ENCODE data around the gene RPS10.
A peak's percentile ranks its signal among the peaks of the same experiment; 100 is the strongest.
"Not testable (repeated sequence)": the region's sequence is repeated elsewhere in the genome, so short reads cannot be mapped to it uniquely, and the experiment has no call there.

Gene RPS10

GRCh38 chr6:34373511-34373910 lies 52.4 kb downstream of the RPS10 start:
- Histone ChIP-seq H3K4me1 (ENCODE audit: control insufficient read depth in 1 of 2, insufficient read depth in 1 of 2, low read depth in 1 of 2, low read length in 1 of 2) (peaks cover 41 to 49% of the 10 kb centered on the region in 2 experiments), H3K27ac (peak overlapping the region; percentile 83), H3K27me3 (no peaks in the 10 kb centered on the region), H3K4me3 (ENCODE audit: low read depth in 1 of 2, low read length in 1 of 2) (peak overlapping the region in 1 of 2 experiments; percentile 22), H3K36me3 (no peaks in the 10 kb centered on the region), H3K9me3 (no peaks in the 10 kb centered on the region)
- TF ChIP-seq, protein P1, sequence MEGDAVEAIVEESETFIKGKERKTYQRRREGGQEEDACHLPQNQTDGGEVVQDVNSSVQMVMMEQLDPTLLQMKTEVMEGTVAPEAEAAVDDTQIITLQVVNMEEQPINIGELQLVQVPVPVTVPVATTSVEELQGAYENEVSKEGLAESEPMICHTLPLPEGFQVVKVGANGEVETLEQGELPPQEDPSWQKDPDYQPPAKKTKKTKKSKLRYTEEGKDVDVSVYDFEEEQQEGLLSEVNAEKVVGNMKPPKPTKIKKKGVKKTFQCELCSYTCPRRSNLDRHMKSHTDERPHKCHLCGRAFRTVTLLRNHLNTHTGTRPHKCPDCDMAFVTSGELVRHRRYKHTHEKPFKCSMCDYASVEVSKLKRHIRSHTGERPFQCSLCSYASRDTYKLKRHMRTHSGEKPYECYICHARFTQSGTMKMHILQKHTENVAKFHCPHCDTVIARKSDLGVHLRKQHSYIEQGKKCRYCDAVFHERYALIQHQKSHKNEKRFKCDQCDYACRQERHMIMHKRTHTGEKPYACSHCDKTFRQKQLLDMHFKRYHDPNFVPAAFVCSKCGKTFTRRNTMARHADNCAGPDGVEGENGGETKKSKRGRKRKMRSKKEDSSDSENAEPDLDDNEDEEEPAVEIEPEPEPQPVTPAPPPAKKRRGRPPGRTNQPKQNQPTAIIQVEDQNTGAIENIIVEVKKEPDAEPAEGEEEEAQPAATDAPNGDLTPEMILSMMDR (IDR thresholded peaks at IDR 0.05), result no peak

- Histone ChIP-seq H3K27ac (peak overlapping the region; percentile 82), H3K4me1 (ENCODE audit: control insufficient read depth in 1 of 2, insufficient read depth in 1 of 2, low read depth in 1 of 2, low read length in 1 of 2) (peaks cover 46 to 49% of the 10 kb centered on the region in 2 experiments)
- H3K9me3 ChIP-seq; H3K4me3 ChIP-seq (ENCODE audit: low read depth in 1 of 2, low read length in 1 of 2); H3K27me3 ChIP-seq; H3K36me3 ChIP-seq: not testable (repeated sequence)
Measured at GRCh38 chr6:34371865-34372264, 54.0 kb downstream of the RPS10 start.

DNA sequence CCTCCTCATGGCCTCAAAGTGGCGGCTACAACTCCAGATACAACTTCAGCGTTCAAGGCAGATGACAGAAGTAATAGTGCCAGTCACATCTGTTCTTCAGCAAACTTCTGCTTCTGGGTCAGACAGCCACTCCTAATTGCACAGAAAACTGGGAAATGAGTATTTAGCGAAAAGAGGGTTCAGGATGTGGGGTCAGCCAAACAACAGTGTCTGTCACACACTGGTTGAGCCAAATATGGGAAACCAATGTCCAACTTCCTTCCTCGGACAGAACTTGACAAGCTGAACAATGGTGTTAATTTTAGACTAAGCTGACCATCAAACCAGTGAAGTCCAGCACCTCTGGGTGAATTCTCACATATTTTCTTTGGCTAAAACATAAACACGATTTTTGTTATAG lies 55.5 kb downstream of the RPS10 start:
- Histone ChIP-seq H3K27me3 (no peaks in the 10 kb centered on the region), H3K4me3 (ENCODE audit: low read depth in 1 of 2, low read length in 1 of 2) (no peak overlapping the region), H3K4me1 (ENCODE audit: control insufficient read depth in 1 of 2, insufficient read depth in 1 of 2, low read depth in 1 of 2, low read length in 1 of 2) (peaks cover 50 to 61% of the 10 kb centered on the region in 2 experiments), H3K27ac (peak overlapping the region; percentile 82), H3K36me3 (no peaks in the 10 kb centered on the region), H3K9me3 (no peaks in the 10 kb centered on the region)
- TF ChIP-seq, protein P1 (IDR thresholded peaks at IDR 0.05), result no peak

- TF ChIP-seq, protein P1 (IDR thresholded peaks at IDR 0.05), result no peak
- Histone ChIP-seq H3K4me3 (ENCODE audit: low read depth in 1 of 2, low read length in 1 of 2) (no peak overlapping the region), H3K27ac (peak overlapping the region; percentile 82), H3K4me1 (ENCODE audit: control insufficient read depth in 1 of 2, insufficient read depth in 1 of 2, low read depth in 1 of 2, low read length in 1 of 2) (peaks cover 45 to 51% of the 10 kb centered on the region in 2 experiments), H3K36me3 (no peaks in the 10 kb centered on the region), H3K27me3 (no peaks in the 10 kb centered on the region), H3K9me3 (no peaks in the 10 kb centered on the region)
Measured at GRCh38 chr6:34369385-34369784, 56.5 kb downstream of the RPS10 start.

All from neutrophil (primary cell).